KMS-11 (cell line): Measurements from ENCODE around the gene NTN3.

Experiments used
- H2AFZ ChIP-seq: fragments of 200-600 bp; sonication (generic); 2 replicates; pipeline ENCODE4 v1.6.1; 2016; ENCODE audit warnings: antibody characterized with exemption, mixed run types, low read depth
- H3K27ac ChIP-seq: fragments of 200-600 bp; sonication (generic); 2 replicates; pipeline ENCODE4 v1.6.1; 2016; ENCODE audit warnings: mild to moderate bottlenecking, mixed run types
- H3K27me3 ChIP-seq: fragments of 200-600 bp; sonication (generic); 2 replicates; pipeline ENCODE4 v1.6.1; 2017; ENCODE audit warnings: mild to moderate bottlenecking, low read depth, mixed run types, moderate library complexity; ENCODE audit not compliant: insufficient read depth
- H3K36me3 ChIP-seq: fragments of 200-600 bp; sonication (generic); 2 replicates; pipeline ENCODE4 v1.6.1; 2017; ENCODE audit warnings: mild to moderate bottlenecking, mixed run types; ENCODE audit not compliant: insufficient read depth
- H3K4me1 ChIP-seq: fragments of 200-600 bp; sonication (generic); 2 replicates; pipeline ENCODE4 v1.6.1; 2016; ENCODE audit warnings: mild to moderate bottlenecking, low read depth, mixed run types; ENCODE audit not compliant: poor library complexity, severe bottlenecking
- H3K4me2 ChIP-seq: fragments of 200-600 bp; sonication (generic); 2 replicates; pipeline ENCODE4 v1.7.0; 2016; ENCODE audit warnings: mild to moderate bottlenecking, mixed run types
- H3K4me3 ChIP-seq: fragments of 200-600 bp; sonication (generic); IDR thresholded peaks from 2 replicates; pipeline ENCODE4 v1.6.1; 2017; ENCODE audit warnings: low read depth, low read length, mixed read lengths; ENCODE audit not compliant: insufficient read depth
- H3K79me2 ChIP-seq: fragments of 200-600 bp; sonication (generic); 2 replicates; pipeline ENCODE4 v1.6.1; 2016; ENCODE audit warnings: low read depth, mixed run types; ENCODE audit not compliant: insufficient read depth
- H3K9ac ChIP-seq: fragments of 200-600 bp; sonication (generic); 2 replicates; pipeline ENCODE4 v1.6.1; 2016; ENCODE audit warnings: mild to moderate bottlenecking, mixed run types
- H4K20me1 ChIP-seq: fragments of 200-600 bp; sonication (generic); 2 replicates; pipeline ENCODE4 v1.6.1; 2016; ENCODE audit warnings: mild to moderate bottlenecking, mixed run types; ENCODE audit not compliant: insufficient read depth
- CTCF ChIP-seq: fragments of 200-600 bp; sonication (generic); conservative IDR thresholded peaks from 2 replicates; pipeline ENCODE4 v1.6.1; 2017; ENCODE audit warnings: low read depth, mild to moderate bottlenecking, antibody characterized with exemption, low read length, moderate library complexity, mixed read lengths

Gene NTN3

DNA sequence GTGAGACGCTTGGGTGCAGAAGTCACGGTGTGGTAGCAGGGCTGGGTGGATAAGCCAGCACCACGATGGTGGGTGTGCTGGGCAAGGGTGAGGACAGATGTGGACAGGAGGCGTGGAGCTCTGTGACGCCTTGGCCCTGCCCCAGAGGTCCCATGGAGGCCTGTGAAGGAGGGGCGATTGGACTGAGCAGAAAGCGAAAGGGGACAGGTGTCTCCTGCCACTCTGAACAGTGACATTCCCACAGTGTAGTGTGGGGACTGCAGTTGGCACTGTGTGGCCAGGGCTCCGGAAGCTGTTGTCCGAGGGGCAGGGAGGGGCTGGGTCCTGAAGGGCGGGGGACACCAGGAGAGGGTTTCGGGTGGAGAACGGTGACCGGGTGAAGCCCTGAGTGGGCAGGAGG, 11.2 kb downstream of the NTN3 start:
- H3K27me3 ChIP-seq, result no peaks in the 10 kb centered on the region
- H3K4me2 ChIP-seq, result no peak overlapping the region
- no peak overlapping the region for H2AFZ ChIP-seq
- no peak for TF ChIP-seq CTCF
- H4K20me1 ChIP-seq, result no peaks in the 10 kb centered on the region
- H3K36me3 ChIP-seq, result no peaks in the 10 kb centered on the region
- H3K4me3 ChIP-seq, result no peak overlapping the region
- H3K9ac ChIP-seq, result no peak overlapping the region
- H3K4me1 ChIP-seq, result no peaks in the 10 kb centered on the region
- H3K79me2 ChIP-seq, result 0 out of 2 replicates have a peak, but pooled peaks cover 10% of the 10 kb centered on the region
- H3K27ac ChIP-seq, result no peak overlapping the region

DNA sequence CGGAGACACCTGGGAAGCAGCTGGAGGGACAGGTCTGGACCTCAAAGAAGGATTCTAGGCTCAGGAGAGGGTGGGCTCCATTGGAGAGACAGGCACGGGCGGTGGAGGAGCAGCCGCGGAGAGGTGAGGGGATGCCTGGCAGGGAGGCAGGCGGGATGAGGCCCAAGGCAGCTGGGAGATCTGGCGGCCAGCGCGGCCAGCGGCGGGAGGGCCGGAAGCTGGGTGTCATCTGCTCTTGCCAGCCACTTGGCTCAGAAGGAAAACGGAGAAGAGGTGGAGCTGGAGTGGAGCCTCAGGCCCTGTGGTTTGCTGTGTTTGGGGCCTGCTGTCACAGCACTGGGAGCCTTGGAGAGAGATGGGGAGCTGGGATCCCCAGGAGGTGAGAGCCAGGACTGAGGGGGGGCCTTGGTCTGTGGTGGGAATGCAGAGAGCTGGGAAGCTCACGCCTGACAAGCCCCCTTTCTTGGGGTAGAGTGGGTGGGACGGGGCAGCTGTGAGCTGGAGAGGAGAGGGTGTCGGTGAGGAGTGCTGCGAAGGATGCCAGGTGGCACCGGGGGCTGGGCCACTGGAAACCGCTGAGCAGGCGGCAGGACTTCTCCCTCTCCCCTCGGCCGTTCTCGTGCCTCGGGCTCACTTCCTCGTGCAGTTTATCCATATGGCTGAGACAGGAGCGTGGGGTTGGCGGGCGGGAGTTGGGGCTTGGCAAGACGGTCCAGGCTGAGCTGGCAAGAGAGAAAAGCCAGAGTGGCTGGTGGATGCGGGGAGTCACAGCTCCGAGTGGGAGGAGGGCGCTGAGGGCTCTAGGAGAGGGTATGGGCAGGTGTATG, 11.8 kb downstream of the NTN3 start:
- Histone ChIP-seq H3K4me3 (no peak overlapping the region), H3K4me2 (no peak overlapping the region), H3K4me1 (no peaks in the 10 kb centered on the region), H2AFZ (no peak overlapping the region), H3K36me3 (no peaks in the 10 kb centered on the region), H3K27me3 (no peaks in the 10 kb centered on the region), H3K9ac (no peak overlapping the region), H4K20me1 (no peaks in the 10 kb centered on the region), H3K27ac (no peak overlapping the region), H3K79me2 (0 out of 2 replicates have a peak, but pooled peaks cover 8% of the 10 kb centered on the region)
- TF ChIP-seq CTCF, result no peak

DNA sequence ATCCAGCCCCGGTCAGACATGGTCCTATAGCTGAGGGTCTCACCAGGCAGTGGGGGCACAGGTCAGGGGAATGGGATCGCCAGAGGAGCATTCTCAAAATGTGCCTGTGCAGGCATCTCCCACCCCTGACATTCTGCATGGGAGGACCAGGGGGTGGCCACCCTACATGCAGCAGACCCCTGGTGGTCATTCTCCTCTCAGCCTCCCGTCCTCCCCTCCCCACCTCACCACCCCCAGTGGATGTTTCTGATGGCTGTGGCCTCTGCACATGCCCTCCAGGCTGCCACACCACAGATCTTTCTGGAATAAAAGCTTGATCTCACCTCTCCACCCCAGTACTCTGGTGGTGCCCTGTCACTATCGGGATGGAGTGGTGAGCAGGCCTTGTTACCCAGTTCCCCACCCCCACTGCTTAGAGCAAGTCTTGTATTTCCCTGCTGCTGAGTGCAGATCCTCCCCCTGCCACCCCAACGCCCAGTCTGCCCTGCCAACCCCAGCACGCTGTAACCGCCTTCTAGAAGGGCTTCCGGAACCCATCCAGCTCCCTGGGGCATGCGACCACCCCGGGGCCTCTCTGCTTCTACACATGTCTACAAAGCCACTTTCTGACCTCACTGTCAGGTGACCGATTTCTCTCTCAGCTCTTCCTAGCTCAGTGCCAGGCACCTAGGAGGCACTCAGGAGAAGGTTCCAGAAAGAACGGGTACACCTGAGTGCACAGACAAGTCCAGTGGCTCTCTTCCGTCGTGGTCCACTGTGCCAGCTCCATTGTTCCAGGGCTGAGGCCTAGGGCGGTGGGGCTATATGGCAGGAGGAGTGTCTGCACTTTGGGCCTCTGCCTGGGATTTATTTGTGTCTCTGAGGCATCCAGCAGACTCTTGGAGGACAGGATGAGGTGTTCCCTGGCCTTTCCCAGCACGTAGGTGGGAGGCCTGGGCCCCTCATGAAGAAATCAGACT, 13.1 kb downstream of the NTN3 start:
- Histone ChIP-seq H3K27me3 (no peaks in the 10 kb centered on the region), H3K4me1 (no peaks in the 10 kb centered on the region), H3K36me3 (no peaks in the 10 kb centered on the region), H3K9ac (no peak overlapping the region), H3K79me2 (0 out of 2 replicates have a peak, but pooled peaks cover 4% of the 10 kb centered on the region), H3K4me3 (no peak overlapping the region), H3K4me2 (no peak overlapping the region), H4K20me1 (no peaks in the 10 kb centered on the region), H2AFZ (no peak overlapping the region), H3K27ac (no peak overlapping the region)
- TF ChIP-seq CTCF, result no peak

DNA sequence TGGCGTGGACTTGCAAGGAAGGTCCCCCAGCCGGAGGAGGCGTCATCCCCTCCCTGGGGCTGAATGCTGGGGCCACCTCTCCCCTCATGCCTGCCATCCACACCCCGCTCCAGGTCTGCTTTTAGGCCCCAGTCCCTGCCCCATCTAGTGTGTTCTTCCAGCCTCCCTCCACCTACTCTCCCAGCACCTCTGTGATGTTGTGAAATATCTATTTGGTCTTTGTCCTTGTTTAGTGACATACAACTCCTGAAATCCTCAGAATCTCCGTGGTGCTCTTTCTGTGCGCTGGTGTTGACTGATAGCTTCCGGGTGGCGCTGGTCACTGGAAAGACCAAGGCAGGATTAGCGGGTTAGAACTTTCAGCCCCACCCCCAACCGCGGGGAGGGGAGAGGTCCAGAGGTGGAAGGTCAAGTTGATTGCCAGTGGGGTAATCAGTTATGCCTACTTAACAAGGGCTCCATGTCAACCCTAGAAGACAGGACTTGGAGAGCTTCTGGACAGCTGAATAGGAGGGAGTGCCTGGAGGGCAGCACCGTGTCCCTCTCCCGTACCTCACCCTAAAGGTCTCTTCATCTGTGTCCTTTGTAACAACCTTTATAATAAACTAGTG, 13.9 kb downstream of the NTN3 start:
- no peak overlapping the region for H2AFZ ChIP-seq
- H3K27ac ChIP-seq, result no peak overlapping the region
- H3K36me3 ChIP-seq, result no peaks in the 10 kb centered on the region
- H3K9ac ChIP-seq, result no peak overlapping the region
- H3K4me1 ChIP-seq, result no peaks in the 10 kb centered on the region
- H3K27me3 ChIP-seq, result no peaks in the 10 kb centered on the region
- no peak overlapping the region for H3K4me3 ChIP-seq
- no peaks in the 10 kb centered on the region for H4K20me1 ChIP-seq
- H3K4me2 ChIP-seq, result no peak overlapping the region
- TF ChIP-seq CTCF, result no peak
- 0 out of 2 replicates have a peak, but pooled peaks cover 4% of the 10 kb centered on the region for H3K79me2 ChIP-seq
